Activated CD4-positive, alpha-beta memory T cell treated with anti-CD3 and anti-CD28 coated beads, Interleukin-2, amount 10 ng/mL, durations not matched to agents 7 days and 5 days (primary cell): ENCODE results near the gene MVB12B. TPM values are rescaled to one million over a fixed set of nuclear protein-coding genes. Genes with fewer than 3 reads are reported as not detected.
"Not testable (repeated sequence)": the region's sequence is repeated elsewhere in the genome, so short reads cannot be mapped to it uniquely, and the experiment has no call there.

Source experiments
- CTCF ChIA-PET: fragments of 350-600 bp; sonication (Branson Sonifier 250); formaldehyde crosslinking; loops from one replicate; lab custom pipeline; 2021; ENCODE audit warnings: antibody characterized with exemption, inconsistent platforms; lab: Charles Lee
- POLR2A ChIA-PET: fragments of 350-600 bp; sonication (Branson Sonifier 250); formaldehyde crosslinking; loops from one replicate; lab custom pipeline; 2021; ENCODE audit warnings: antibody characterized with exemption; lab: Charles Lee
- DNase-seq: peaks from one replicate; pipeline ENCODE4 v3.0.0-alpha.2; 2020
- H3K27ac Mint-ChIP-seq: one replicate; pipeline ENCODE4 v1.8.0; 2021; ENCODE audit warnings: mild to moderate bottlenecking, mixed read lengths
- H3K27me3 Mint-ChIP-seq: one replicate; pipeline ENCODE4 v1.8.0; 2021; ENCODE audit warnings: mixed read lengths
- H3K36me3 Mint-ChIP-seq: one replicate; pipeline ENCODE4 v1.8.0; 2021; ENCODE audit warnings: low read depth, mixed read lengths
- H3K4me1 Mint-ChIP-seq: one replicate; pipeline ENCODE4 v1.8.0; 2021; ENCODE audit warnings: mixed read lengths
- H3K4me3 Mint-ChIP-seq: one replicate; pipeline ENCODE4 v1.8.0; 2021; ENCODE audit warnings: mild to moderate bottlenecking, mixed read lengths
- H3K9me3 Mint-ChIP-seq: one replicate; pipeline ENCODE4 v1.8.0; 2021; ENCODE audit warnings: mixed read lengths
- total RNA-seq, 2 experiments: library from RNA; stranded (reverse); gene quantifications; one replicate each; pipeline ENCODE4 v1.2.3, GENCODE V29; 2021

MVB12B gene
- total RNA-seq, 2 experiments from 2014 or later, result 1.8 to 2.4 TPM

DNA sequence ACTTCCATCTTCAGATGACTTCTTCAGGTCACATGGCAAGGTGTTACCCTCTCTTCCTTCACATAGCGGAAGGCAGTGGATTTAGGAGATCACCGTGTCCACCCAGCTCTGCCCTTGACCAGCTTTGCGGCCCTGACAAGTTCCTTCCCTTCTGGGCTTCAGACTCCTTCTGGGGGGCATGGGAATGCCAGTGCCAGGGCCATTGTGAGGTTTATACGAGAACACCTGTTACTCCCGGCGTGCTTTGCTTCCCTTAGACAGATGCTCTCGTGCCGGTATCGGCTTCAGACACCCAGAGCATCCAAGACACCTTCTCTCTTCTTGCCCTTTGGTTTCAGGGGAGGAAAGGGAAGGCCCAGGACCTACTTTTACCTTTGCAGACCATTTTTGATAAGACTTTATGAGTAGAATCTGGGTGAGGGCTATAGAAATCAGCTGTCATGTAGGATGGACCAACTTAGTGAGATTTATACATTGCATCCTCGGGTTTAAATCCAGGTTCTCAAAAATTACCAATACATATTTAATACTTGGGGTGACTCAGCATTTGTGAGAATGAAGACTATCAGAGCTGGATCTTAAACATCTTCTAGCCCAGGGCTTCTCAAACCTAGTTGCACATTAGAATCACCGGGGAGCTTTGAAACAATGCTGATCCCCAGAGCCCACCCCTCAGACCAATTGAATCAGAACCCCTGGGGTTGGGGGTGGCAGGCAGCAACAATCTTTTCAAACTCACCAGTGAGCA, 138.2 kb downstream of the MVB12B start:
- peaks cover 26% of the 10 kb centered on the region for H3K27me3 Mint-ChIP-seq
- POLR2A ChIA-PET, result no interaction called here
- no peaks in the 10 kb centered on the region for H3K36me3 Mint-ChIP-seq
- H3K4me1 Mint-ChIP-seq, result peaks cover 20% of the 10 kb centered on the region
- no peaks in the 10 kb centered on the region for H3K9me3 Mint-ChIP-seq
- H3K4me3 Mint-ChIP-seq, result no peak overlapping the region
- CTCF ChIA-PET, result interaction anchor here (1.3 to 1.5 kb wide), 2 partner anchors 27 to 66 kb away, joined by 4 to 5 read pairs; no protein-coding TSS in a partner anchor
- H3K27ac Mint-ChIP-seq, result no peak overlapping the region
- DNase-seq, result no peak

DNA sequence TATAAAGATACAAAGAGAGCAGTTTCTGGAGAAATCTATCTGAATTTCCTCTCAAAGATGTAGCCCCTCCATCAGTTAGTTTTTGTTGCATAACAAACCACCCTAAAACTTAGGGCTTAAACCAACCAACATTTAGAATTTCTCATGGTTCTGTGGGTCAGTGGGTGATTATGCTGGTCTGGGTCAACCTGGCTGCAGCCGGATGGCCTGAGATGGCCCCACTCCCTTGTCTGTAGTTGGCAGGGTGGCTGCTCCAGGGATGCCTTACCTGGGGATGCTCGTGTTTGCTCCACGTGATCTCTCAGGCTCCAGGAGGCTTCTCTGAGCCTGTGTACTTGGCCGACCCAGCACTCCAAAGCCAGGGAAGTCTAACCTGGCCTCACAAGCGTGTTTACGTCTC, 139.3 kb downstream of the MVB12B start:
- no peak for DNase-seq
- H3K27me3 Mint-ChIP-seq, result peaks cover 26% of the 10 kb centered on the region
- H3K27ac Mint-ChIP-seq, result no peak overlapping the region
- POLR2A ChIA-PET, result no interaction called here
- no peaks in the 10 kb centered on the region for H3K9me3 Mint-ChIP-seq
- peaks cover 31% of the 10 kb centered on the region for H3K4me1 Mint-ChIP-seq
- CTCF ChIA-PET, result no interaction called here
- no peaks in the 10 kb centered on the region for H3K36me3 Mint-ChIP-seq
- no peak overlapping the region for H3K4me3 Mint-ChIP-seq

DNA sequence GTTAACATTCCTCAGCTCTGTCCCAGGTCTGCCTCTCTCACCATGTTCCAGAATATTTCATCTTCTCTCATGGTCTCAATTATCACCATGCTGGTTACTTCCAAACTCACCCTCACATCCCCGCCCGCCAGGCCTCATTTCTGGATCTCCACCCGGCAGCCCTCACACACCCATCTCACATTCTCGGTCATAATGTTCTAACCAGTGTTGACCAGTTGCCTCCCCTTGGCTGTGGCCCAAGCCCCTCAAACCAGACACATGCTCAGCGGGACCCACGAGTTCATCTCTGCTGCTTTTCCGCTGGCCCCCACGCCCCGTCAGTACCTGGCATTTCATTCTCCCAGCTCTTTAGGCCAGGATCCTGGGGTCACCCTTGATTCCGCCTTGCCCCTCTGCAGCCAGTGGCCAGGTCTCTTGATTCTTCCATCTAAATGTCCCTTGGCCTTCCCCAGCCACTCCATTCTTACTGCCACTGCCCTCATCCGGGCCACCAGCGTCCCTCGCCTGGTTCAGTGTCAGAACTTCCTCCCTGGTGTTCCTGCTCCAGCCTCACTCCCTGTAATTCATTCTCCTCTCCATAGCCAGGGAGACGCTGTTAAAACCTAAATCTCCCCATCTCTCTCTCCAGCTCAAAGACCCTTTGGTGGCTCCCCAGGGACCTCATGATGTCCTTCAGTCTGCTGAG, 141.7 kb downstream of the MVB12B start:
- no peak overlapping the region for H3K27ac Mint-ChIP-seq
- H3K36me3 Mint-ChIP-seq, result no peaks in the 10 kb centered on the region
- peaks cover 44% of the 10 kb centered on the region for H3K27me3 Mint-ChIP-seq
- no peak for DNase-seq
- H3K4me1 Mint-ChIP-seq, result peaks cover 46% of the 10 kb centered on the region
- ChIA-PET CTCF (interaction anchor here (1.5 to 3.8 kb wide), 2 partner anchors 31 to 71 kb away, joined by 4 to 23 read pairs; no protein-coding TSS in a partner anchor), POLR2A (interaction anchor here (1.6 kb wide), 1 partner anchor 71 kb away, joined by 3 read pairs; no protein-coding TSS in a partner anchor)
- peaks cover under 1% of the 10 kb centered on the region for H3K9me3 Mint-ChIP-seq
- no peak overlapping the region for H3K4me3 Mint-ChIP-seq

DNA sequence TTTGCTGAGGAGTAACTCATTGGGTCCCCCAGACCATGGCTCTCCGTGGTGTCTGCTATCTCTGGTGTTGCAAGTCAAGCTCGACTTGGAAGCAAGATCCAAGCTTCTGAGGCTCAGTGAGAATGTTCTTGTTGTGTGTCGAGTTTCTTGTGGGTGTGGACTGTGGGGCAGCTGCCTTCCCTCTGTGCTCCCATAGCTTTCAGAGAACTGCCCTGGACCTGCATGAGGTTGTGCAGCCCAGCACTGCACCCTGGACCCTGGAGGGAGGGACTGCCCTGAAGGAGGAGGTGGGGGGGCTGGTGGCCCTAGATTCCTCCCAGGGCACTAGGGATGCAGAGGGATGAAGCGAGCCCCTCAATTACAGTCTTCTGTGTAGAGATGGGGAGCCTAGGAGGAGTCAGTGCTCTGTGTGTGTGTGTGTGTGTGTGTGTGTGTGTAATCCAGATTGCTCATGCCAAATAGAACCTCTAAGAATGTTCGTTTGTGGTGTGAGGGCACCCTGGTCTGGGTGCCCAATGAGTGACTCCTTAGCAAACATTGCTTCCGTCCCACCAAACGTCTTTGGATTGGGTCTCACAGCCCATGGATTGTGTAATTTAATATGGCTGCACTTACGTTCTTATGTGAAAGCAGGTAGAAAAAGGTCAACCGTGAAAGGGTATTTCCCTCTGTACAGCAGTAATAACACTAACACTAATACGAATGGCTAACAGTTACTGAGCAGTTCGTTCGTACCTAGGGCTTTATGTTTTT, 143.8 kb downstream of the MVB12B start:
- DNase-seq, result peak; percentile 21
- H3K27me3 Mint-ChIP-seq, result peaks cover 58% of the 10 kb centered on the region
- peak overlapping the region; percentile 45 for H3K4me3 Mint-ChIP-seq
- no peaks in the 10 kb centered on the region for H3K36me3 Mint-ChIP-seq
- peaks cover 46% of the 10 kb centered on the region for H3K4me1 Mint-ChIP-seq
- ChIA-PET CTCF (interaction anchor here (0.6 to 3.8 kb wide), 5 partner anchors 21 to 311 kb away, joined by 3 to 23 read pairs (median 5); no protein-coding TSS in a partner anchor), POLR2A (interaction anchor here (1.0 to 2.8 kb wide), 8 partner anchors 11 to 73 kb away, joined by 3 to 13 read pairs (median 6); no protein-coding TSS in a partner anchor)
- H3K27ac Mint-ChIP-seq, result peak overlapping the region; percentile 83
- peaks cover 2% of the 10 kb centered on the region for H3K9me3 Mint-ChIP-seq

DNA sequence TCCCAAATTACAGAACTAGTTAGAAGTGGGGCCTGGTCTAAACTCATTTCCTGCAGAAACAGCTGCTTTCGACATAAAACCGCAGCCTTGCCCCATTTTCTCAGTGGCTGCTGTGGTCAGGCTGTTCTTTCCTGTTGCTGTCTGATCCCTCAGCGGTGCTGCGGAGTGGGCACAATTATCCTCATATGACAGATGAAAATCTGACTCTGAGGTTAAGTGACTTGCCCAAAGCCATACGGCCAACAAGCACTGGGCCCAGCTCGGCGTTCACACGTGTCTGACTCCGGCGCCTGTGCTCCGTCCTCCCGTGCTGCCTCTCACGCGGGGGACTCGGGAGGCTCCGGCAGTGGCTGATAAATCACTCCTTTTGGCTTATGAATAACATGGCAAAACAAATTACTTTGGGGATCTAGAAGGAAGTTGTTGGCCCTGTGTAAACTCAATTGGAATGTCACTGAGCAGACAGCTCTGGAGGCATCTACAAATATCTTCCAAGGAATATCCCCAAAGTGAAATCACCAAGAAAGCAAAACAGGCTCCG, 144.5 kb downstream of the MVB12B start:
- peak; percentile 92 for DNase-seq
- peak overlapping the region; percentile 83 for H3K27ac Mint-ChIP-seq
- H3K4me1 Mint-ChIP-seq, result peaks cover 46% of the 10 kb centered on the region
- ChIA-PET CTCF (interaction anchor here (0.9 to 3.8 kb wide), 3 partner anchors 20 to 311 kb away, joined by 3 to 23 read pairs (median 23); no protein-coding TSS in a partner anchor), POLR2A (interaction anchor here (0.8 to 2.8 kb wide), 8 partner anchors 10 to 145 kb away, joined by 3 to 13 read pairs (median 6); no protein-coding TSS in a partner anchor)
- peaks cover 2% of the 10 kb centered on the region for H3K9me3 Mint-ChIP-seq
- H3K27me3 Mint-ChIP-seq, result peaks cover 64% of the 10 kb centered on the region
- peak overlapping the region; percentile 45 for H3K4me3 Mint-ChIP-seq
- H3K36me3 Mint-ChIP-seq, result no peaks in the 10 kb centered on the region

DNA sequence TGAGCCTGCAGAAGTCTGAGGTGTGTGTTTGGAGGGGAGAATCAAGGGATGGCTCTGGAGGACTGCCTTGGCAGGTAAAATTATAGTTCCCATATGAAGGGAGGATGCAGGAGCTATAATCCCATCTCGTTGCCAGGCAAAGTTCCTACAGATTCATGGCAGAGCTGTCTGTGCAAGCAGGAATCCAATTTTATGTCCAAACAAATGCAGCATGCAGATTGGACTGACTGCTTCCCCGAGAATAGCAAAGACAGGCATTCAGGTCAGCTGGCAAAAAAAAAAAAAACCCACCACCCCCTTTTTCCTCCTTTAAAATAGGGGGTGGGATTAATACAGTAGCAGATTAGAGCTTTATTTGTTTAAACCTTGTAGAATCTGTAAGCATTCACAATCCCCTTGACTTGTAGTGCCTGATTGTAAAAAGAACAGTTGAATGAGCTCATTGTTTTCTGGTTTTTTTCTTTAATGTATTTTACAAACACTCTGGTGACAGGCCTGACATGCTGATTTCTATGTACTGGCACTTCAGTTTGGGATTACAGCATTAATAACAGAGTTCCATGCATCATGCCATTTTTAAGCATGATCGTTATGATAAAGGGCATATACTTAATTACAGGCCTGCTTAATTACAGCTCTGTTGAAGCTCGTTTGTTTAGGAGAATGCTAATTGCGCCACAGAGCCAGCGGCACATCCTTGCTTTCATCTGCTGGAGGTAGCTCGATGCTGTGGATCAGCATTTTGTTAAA, 145.7 kb downstream of the MVB12B start:
- DNase-seq, result no peak
- Mint-ChIP-seq H3K4me1 (peaks cover 46% of the 10 kb centered on the region), H3K9me3 (peaks cover 2% of the 10 kb centered on the region), H3K4me3 (no peak overlapping the region), H3K27me3 (peaks cover 66% of the 10 kb centered on the region), H3K27ac (no peak overlapping the region), H3K36me3 (no peaks in the 10 kb centered on the region)
- ChIA-PET CTCF (interaction anchor here (0.7 to 2.9 kb wide), 7 partner anchors 19 to 74 kb away, joined by 3 to 23 read pairs (median 5); no protein-coding TSS in a partner anchor), POLR2A (interaction anchor here (1.6 to 1.9 kb wide), 2 partner anchors 9 to 45 kb away, joined by 8 to 11 read pairs; no protein-coding TSS in a partner anchor)

DNA sequence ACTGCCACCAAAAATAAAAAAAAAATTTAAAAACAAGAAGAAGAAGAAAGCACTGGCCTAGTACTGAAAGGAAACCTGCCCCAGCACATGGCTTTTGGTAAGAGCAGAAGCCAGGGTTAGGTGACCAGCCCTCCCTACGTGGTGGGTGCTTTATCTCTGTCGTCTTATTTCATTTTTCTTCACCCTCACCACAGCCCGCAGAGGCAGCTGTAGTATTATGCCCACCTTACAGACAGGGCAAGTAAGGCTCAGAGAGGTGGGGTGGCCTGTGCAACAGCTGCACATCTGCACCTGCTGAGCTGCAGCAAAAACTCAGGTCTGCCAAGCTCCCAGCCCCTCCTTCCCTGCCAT, 146.3 kb downstream of the MVB12B start:
- Mint-ChIP-seq H3K36me3 (no peaks in the 10 kb centered on the region), H3K4me1 (peaks cover 45% of the 10 kb centered on the region), H3K4me3 (no peak overlapping the region), H3K27ac (no peak overlapping the region), H3K9me3 (peaks cover 2% of the 10 kb centered on the region), H3K27me3 (peaks cover 62% of the 10 kb centered on the region)
- no peak for DNase-seq
- ChIA-PET CTCF (interaction anchor here (0.7 to 2.9 kb wide), 8 partner anchors 18 to 75 kb away, joined by 3 to 23 read pairs (median 5); no protein-coding TSS in a partner anchor), POLR2A (no interaction called here)

DNA sequence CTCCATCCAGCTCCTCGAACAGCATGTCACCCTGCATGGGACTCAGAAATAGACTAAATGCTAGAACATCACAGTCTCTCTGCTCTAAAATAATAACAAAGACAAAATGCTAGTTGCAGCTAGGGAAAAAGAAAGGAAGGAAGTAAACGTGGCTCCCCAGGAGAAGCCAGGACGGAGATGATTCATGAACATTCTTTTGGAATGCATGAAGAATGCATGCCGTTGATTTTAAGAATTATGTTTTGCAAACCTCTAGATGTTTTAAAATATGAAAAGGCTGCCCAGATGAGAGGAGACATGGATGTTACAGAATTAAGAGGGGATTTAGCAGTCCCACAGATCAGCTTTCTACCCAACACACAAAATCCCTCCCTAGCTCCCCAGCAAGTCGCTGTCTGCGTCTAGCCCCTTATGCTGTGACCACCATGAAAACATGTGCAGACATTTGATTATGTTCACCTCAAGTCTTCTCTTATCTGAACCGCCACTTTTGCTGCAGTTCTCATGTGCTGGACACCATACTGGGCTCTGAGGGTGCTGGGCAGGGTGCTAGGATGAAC, 147.7 kb downstream of the MVB12B start:
- no peaks in the 10 kb centered on the region for H3K36me3 Mint-ChIP-seq
- H3K4me1 Mint-ChIP-seq, result peaks cover 32% of the 10 kb centered on the region
- POLR2A ChIA-PET, result no interaction called here
- peaks cover 2% of the 10 kb centered on the region for H3K9me3 Mint-ChIP-seq
- peaks cover 56% of the 10 kb centered on the region for H3K27me3 Mint-ChIP-seq
- no peak for DNase-seq
- H3K27ac Mint-ChIP-seq, result no peak overlapping the region
- CTCF ChIA-PET, result interaction anchor here (1.8 kb wide), 1 partner anchor 76 kb away, joined by 5 read pairs; no protein-coding TSS in a partner anchor
- no peak overlapping the region for H3K4me3 Mint-ChIP-seq

DNA sequence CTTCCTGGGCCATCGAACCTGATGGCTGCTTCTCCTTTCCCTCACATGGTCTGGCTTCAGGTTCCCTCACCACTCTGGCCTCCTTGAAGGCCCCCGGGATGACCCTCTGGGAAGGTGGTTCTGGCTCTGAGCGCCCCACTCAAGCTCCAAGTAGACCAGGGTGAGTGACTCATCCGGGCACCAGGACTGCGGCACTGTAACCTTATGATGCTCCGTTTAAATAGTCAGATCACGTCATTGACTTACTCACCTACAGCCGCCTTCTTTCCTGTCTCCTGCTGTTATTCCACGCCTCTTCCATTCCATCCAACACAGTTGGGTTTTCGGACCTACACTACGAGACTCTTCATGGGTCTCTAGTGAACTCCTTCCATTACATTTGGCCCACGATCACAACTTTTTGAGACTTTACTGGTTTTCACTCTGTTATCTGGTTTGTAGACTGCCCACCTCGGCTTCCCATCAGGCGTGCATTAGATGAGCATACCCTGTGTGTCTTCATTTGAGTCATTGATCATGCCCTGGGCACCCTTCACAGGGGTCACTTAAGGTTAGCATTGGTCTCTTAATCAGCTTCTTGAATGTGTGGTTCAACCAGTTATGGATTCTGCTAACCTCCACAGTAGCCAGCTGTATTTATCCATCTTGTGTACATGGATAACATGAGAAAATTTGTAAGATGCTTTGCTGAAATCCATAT, 148.3 kb downstream of the MVB12B start:
- POLR2A ChIA-PET, result no interaction called here
- DNase-seq, result no peak
- H3K9me3 Mint-ChIP-seq, result peaks cover 2% of the 10 kb centered on the region
- CTCF ChIA-PET, result interaction anchor here (1.2 to 1.8 kb wide), 2 partner anchors 76 to 83 kb away, joined by 3 to 5 read pairs; no protein-coding TSS in a partner anchor
- H3K36me3 Mint-ChIP-seq, result no peaks in the 10 kb centered on the region
- H3K27me3 Mint-ChIP-seq, result peaks cover 53% of the 10 kb centered on the region
- H3K27ac Mint-ChIP-seq, result no peak overlapping the region
- peaks cover 25% of the 10 kb centered on the region for H3K4me1 Mint-ChIP-seq
- no peak overlapping the region for H3K4me3 Mint-ChIP-seq

DNA sequence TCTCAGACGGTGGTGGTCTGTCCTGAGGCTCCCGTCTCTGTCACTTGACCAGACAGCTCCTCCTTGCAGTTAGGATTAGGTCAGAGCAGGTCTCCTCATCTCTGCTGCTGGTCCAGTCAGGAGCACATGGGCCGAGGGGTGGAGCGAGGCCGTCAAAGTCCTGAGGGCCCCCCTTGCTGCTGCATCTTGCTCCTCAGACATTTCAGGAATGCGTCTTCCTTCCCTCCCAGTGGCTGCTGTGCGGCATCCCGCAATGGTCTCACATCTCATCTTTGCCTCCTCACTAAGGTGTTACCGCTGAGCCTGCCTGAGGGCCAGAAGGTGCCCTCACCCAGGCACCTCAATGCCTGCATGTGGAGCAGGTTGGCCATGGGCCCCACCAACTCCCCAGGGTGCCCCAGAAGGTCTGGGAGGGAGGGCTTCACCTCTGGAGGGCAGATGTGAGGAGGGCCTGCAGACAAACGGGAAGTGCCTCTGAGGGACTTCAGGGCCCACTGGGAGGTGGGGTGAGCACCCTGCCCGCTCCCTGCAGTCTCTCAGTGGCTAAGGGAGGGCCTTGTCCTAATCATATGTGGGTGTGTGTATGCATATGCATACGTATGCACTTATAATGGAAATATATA, 149.4 kb downstream of the MVB12B start:
- no peak overlapping the region for H3K27ac Mint-ChIP-seq
- DNase-seq, result no peak
- peaks cover 2% of the 10 kb centered on the region for H3K9me3 Mint-ChIP-seq
- ChIA-PET CTCF (interaction anchor here (1.2 kb wide), 1 partner anchor 82 kb away, joined by 3 read pairs; no protein-coding TSS in a partner anchor), POLR2A (no interaction called here)
- H3K27me3 Mint-ChIP-seq, result peaks cover 56% of the 10 kb centered on the region
- peaks cover 14% of the 10 kb centered on the region for H3K4me1 Mint-ChIP-seq
- no peak overlapping the region for H3K4me3 Mint-ChIP-seq
- no peaks in the 10 kb centered on the region for H3K36me3 Mint-ChIP-seq

DNA sequence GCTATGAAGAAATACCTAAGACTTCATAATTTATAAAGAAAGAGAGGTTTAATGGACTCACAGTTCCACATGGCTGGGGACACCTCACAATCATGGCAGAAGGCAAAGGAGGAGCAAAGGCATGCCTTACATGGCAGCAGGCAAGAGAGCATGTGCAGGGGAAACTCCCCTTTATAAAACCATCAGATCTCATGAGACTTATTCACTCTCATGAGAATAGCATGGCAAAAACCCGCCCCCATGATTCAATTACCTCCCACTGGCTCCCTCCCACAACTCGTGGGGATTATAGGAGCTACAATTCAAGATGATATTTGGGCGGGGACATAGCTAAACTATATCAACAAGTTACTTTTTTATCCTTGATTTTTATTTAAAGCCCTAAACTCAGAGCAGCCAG, 150.8 kb downstream of the MVB12B start:
- H3K9me3 Mint-ChIP-seq, POLR2A ChIA-PET, H3K36me3 Mint-ChIP-seq, DNase-seq, H3K4me1 Mint-ChIP-seq, CTCF ChIA-PET, H3K4me3 Mint-ChIP-seq, H3K27ac Mint-ChIP-seq: not testable (repeated sequence)
- H3K27me3 Mint-ChIP-seq, result peaks cover 53% of the 10 kb centered on the region
